ENCODE results near the gene DGUOK.

Gene DGUOK

DNA sequence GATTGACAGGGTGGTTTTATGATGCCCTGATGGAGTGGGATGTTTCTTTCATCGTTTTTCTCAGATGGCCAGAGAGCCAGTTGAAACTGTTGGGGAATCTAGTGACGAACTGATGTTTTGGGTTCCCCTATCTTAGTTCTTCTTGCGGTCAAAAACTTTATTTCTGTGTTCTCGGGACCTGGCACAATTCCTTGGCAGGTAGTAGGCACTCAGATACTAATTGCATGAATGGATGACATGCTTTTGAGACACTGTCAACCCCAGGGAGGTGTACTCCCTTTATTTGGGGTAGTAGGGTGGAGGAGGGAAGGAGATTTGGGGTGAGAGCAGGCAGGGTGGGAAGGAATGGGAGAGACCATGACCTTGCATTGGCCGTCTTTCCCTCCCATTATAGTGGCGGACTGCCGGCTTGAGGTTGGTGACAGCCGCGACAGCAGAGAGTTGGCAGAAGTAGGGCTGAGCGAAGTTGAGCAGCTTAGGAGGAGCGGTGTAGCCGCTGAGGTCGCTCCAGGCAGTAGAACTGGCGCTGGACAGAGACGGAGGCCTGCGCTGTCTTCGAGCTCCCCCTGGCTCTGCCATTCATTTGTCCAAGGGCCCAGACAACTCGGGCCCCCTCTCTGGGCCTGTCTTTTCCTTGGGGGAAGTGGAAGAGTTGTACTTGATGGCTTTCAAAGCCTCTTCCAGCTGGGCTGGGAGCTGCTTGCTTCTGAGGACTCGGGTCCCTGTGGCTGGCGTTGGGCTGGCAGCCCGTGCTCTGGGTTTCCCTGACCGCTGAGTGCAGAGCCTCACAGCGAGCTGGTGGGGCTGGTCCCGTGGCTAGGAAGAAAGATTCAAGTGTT, 60.6 kb downstream of the DGUOK start:
- intact Hi-C loops (cut with DNase I; ENCODE audit: low total_unique reads) = no loop called here
- peak overlapping the region; percentile 0 to 10 for H3K4me3 ChIP-seq
- H3K27me3 ChIP-seq = no peaks in the 10 kb centered on the region
- TF ChIP-seq, protein P1, sequence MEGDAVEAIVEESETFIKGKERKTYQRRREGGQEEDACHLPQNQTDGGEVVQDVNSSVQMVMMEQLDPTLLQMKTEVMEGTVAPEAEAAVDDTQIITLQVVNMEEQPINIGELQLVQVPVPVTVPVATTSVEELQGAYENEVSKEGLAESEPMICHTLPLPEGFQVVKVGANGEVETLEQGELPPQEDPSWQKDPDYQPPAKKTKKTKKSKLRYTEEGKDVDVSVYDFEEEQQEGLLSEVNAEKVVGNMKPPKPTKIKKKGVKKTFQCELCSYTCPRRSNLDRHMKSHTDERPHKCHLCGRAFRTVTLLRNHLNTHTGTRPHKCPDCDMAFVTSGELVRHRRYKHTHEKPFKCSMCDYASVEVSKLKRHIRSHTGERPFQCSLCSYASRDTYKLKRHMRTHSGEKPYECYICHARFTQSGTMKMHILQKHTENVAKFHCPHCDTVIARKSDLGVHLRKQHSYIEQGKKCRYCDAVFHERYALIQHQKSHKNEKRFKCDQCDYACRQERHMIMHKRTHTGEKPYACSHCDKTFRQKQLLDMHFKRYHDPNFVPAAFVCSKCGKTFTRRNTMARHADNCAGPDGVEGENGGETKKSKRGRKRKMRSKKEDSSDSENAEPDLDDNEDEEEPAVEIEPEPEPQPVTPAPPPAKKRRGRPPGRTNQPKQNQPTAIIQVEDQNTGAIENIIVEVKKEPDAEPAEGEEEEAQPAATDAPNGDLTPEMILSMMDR (IDR thresholded peaks at IDR 0.05) = peak in 1 of 2 experiments; percentile 33
- no peaks in the 10 kb centered on the region for H3K36me3 ChIP-seq
- peaks cover 0 to 47% (median 34%) of the 10 kb centered on the region in 4 donors for H3K4me1 ChIP-seq
- DNase-seq = no peak
- H3K9me3 ChIP-seq = no peaks in the 10 kb centered on the region
- no peak overlapping the region for H3K27ac ChIP-seq

DNA sequence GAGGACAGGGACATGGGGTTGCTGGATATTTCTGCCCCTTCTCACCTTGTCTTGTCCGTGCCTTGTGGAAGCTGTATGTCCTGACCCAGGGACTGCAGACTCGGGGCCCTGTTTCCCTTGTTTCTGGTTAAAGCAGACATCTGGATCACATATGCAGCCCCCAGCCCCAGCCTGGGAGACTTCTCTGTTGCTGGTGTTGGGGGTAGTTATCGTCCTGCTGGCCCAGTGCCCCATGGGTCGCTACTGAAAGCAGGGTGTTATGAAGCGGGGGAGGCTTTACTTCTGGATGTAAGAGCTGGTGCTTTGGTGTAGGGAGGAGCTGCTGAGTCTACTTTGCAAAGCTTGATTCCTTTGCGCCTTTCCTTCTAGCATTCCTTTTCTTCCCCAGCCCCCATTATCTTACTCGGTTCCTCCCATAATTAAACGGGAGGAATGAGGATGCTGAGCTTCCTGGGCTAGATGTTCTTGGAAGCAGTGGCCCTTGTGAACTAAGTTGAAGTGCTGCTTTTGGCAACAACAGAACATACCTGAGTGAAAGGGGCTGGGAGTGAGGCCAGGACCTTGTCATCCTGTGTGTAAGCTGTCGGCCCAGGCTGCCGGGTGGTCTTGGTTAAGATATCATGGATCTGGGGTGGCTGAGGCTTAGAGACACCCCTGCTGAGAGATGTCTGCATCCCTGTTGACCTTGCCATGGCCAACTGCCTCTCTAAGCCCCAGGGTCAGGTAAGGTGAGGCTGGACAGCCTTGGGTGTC, 61.4 kb downstream of the DGUOK start:
- intact Hi-C loops (cut with DNase I; ENCODE audit: low total_unique reads) = no loop called here
- H3K4me3 ChIP-seq = peak overlapping the region in 1 of 2 donors; percentile 0

DNA sequence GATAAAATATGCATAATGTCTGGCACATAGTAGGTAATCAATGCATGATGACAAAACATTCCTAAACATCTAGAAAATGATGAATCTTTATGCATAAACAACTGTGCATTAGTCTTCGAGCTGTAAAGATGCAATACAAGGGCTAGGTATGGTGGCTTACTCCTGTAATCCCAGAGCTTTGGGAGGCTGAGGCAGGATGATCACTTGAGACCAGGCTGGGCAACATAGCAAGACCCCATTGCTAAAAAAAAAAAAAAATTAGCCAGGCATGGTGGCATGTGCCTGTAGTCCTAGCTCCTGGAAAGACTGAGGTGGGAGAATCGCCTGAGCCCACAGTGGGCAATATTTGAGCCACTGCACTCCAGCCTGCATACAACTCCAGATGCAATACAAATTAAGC, 63.3 kb downstream of the DGUOK start:
- Histone ChIP-seq H3K9me3 (no peaks in the 10 kb centered on the region), H3K36me3 (no peaks in the 10 kb centered on the region), H3K4me3 (no peak overlapping the region), H3K27me3 (no peaks in the 10 kb centered on the region), H3K4me1 (peaks cover 0 to 28% (median 18%) of the 10 kb centered on the region in 4 donors), H3K27ac (no peak overlapping the region)
- TF ChIP-seq, protein P1 (IDR thresholded peaks at IDR 0.05) = no peak
- DNase-seq = no peak
- intact Hi-C loops (cut with DNase I; ENCODE audit: low total_unique reads) = no loop called here

More for the DNA sequence above, 61.4 kb downstream of the DGUOK start:
- H3K36me3 ChIP-seq = no peaks in the 10 kb centered on the region
- TF ChIP-seq, protein P1 (IDR thresholded peaks at IDR 0.05) = no peak
- no peaks in the 10 kb centered on the region for H3K9me3 ChIP-seq
- H3K27ac ChIP-seq = no peak overlapping the region
- H3K4me1 ChIP-seq = peaks cover 0 to 42% (median 29%) of the 10 kb centered on the region in 4 donors
- no peaks in the 10 kb centered on the region for H3K27me3 ChIP-seq
- DNase-seq = no peak

DNA sequence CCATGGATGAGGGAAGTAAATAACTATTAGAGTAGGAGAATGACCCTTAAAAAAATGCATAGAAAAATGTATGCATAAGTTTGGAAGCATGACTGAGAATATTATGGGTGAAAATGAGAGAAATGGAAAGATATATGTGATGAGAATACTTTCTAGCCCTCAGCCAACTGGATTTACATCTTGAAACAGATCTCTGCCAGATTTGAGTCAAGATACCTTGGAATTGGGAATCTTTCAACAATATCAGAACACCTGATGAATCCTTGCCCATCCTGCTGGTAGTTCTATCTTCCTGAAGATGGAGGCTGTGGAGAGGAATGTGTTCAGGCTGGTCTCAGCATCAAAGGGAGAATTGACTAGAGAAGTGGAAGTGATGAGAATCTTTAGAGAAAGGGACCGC, 63.9 kb downstream of the DGUOK start:
- Histone ChIP-seq H3K4me1 (peaks cover 0 to 27% (median 17%) of the 10 kb centered on the region in 4 donors), H3K4me3 (no peak overlapping the region), H3K27ac (no peak overlapping the region), H3K36me3 (no peaks in the 10 kb centered on the region), H3K27me3 (no peaks in the 10 kb centered on the region), H3K9me3 (no peaks in the 10 kb centered on the region)
- intact Hi-C loops (cut with DNase I; ENCODE audit: low total_unique reads) = no loop called here
- DNase-seq = no peak
- TF ChIP-seq, protein P1 (IDR thresholded peaks at IDR 0.05) = no peak

DNA sequence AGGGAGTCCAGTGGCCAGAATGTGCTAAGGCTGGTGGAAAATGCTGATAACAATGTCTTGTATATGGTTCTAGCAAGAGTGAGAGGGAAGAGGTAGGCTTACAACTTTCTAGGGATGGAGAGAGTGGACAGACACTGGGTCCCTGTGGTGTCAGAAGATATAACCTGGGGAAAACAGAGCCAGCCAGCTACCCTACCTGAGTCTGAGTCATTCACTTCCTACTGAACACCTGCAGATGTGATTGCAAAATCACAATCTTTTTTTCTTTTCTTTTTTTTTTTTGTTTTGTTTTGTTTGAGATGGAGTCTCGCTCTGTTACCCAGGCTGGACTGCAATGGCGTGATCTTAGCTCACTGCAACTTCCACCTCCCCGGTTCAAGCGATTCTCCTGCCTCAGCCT, 65.4 kb downstream of the DGUOK start:
- TF ChIP-seq, protein P1 (IDR thresholded peaks at IDR 0.05) = no peak
- no peak overlapping the region for H3K27ac ChIP-seq
- no peak overlapping the region for H3K4me3 ChIP-seq
- no peak for DNase-seq
- peaks cover 0 to 15% (median 10%) of the 10 kb centered on the region in 4 donors for H3K4me1 ChIP-seq
- no peaks in the 10 kb centered on the region for H3K9me3 ChIP-seq
- no peaks in the 10 kb centered on the region for H3K36me3 ChIP-seq
- intact Hi-C loops (cut with DNase I; ENCODE audit: low total_unique reads) = no loop called here
- H3K27me3 ChIP-seq = no peaks in the 10 kb centered on the region

Measured in tibial artery (tissue), 4 donors.